Panc1 (cell line): ENCODE measurements around the gene MTHFD1L. TPM values are rescaled to one million over a fixed set of nuclear protein-coding genes. Genes with fewer than 3 reads are reported as not detected.
A peak's percentile ranks its signal among the peaks of the same experiment; 100 is the strongest.

Experiments used
- ATAC-seq: fragments of 200-7000 bp; cut with Tn5 transposase; 2 replicates; pipeline ENCODE4 v1.9.1; 2020; ENCODE audit warnings: mild to moderate bottlenecking, moderate library complexity
- BruUV-seq: library from RNA; stranded (reverse); fragments of 400-500 nt; replicated peaks from 2 replicates; lab custom pipeline; 2021; lab: Mats Ljungman, UMichigan
- CTCF ChIA-PET: fragments of 300-600 bp; sonication (Branson Sonifier 250); formaldehyde crosslinking; loops from one replicate; lab custom pipeline; 2022; ENCODE audit warnings: antibody characterized with exemption; lab: Charles Lee
- POLR2A ChIA-PET: fragments of 300-600 bp; sonication (Branson Sonifier 250); formaldehyde crosslinking; loops from one replicate; lab custom pipeline; 2022; ENCODE audit warnings: antibody characterized with exemption; lab: Charles Lee
- DNase-seq: peaks from one replicate; pipeline ENCODE4 v3.0.0-alpha.2; 2010; ENCODE audit warnings: low read depth, low spot score
- H3K27ac ChIP-seq: 2 replicates; pipeline ENCODE4 v1.5.1; 2011; ENCODE audit warnings: mild to moderate bottlenecking, low read length, inconsistent platforms
- H3K27me3 ChIP-seq: fragments of 200-500 bp; sonication (Bioruptor generic); 2 replicates; pipeline ENCODE4 v1.6.0; 2014; ENCODE audit warnings: low read length, inconsistent platforms; ENCODE audit not compliant: control insufficient read depth, insufficient read depth
- H3K36me3 ChIP-seq: fragments of 200-500 bp; sonication (Bioruptor generic); 2 replicates; pipeline ENCODE4 v1.5.1; 2014; ENCODE audit warnings: inconsistent platforms, mild to moderate bottlenecking, low read length, moderate library complexity; ENCODE audit not compliant: control insufficient read depth, insufficient read depth
- H3K4me1 ChIP-seq: 2 replicates; pipeline ENCODE4 v1.5.1; 2011; ENCODE audit warnings: inconsistent platforms, mild to moderate bottlenecking, low read length, moderate library complexity; ENCODE audit not compliant: control insufficient read depth, insufficient read depth
- H3K4me3 ChIP-seq, 2 experiments: 2 replicates each; pipeline ENCODE4 v1.5.1; 2011 to 2012; ENCODE audit warnings: low read depth in 2 of 2, low read length in 2 of 2, mild to moderate bottlenecking in 2 of 2, inconsistent platforms in 1 of 2, moderate library complexity in 1 of 2
- H3K9me3 ChIP-seq: fragments of 200-500 bp; sonication (Bioruptor generic); 2 replicates; pipeline ENCODE4 v1.5.1; 2014; ENCODE audit warnings: low read depth, mild to moderate bottlenecking, inconsistent platforms, low read length, moderate library complexity; ENCODE audit not compliant: control insufficient read depth, insufficient read depth
- POLR2AphosphoS5 ChIP-seq: IDR thresholded peaks from 2 replicates; pipeline ENCODE4 v1.6.1; 2012; ENCODE audit warnings: mild to moderate bottlenecking, low read depth, low read length, moderate library complexity
- SIN3A ChIP-seq: IDR thresholded peaks from 2 replicates; pipeline ENCODE4 v1.6.1; 2012; ENCODE audit warnings: low read depth, mild to moderate bottlenecking, low read length, moderate library complexity, borderline replicate concordance; ENCODE audit not compliant: insufficient read depth
- TCF7L2 ChIP-seq: IDR thresholded peaks from 2 replicates; pipeline ENCODE4 v1.6.1; 2011; ENCODE audit warnings: mild to moderate bottlenecking, low read depth, low read length, inconsistent platforms
- in situ Hi-C: cut with HindIII; loops from 2 replicates; pipeline ENCODE4 v1.10.0; 2016; ENCODE audit warnings: low sequenced_read_pairs, low pct_unique_long_range_greater_than_20kb
- intact Hi-C: fragments of 100-400 bp; cut with micrococcal nuclease; formaldehyde crosslinking; loops from one replicate; pipeline ENCODE4 v1.10.0; 2022; ENCODE audit not compliant: unreplicated experiment
- total RNA-seq: library from RNA; stranded (reverse); gene quantifications from one replicate; pipeline ENCODE4 v1.2.1, GENCODE V29; 2021; ENCODE audit not compliant: unreplicated experiment
- TF ChIP-seq, protein P1 (sequence below), 2 experiments: IDR thresholded peaks; 2 replicates each; pipeline ENCODE4 v1.6.1; 2011 to 2012; ENCODE audit warnings: low read depth in 2 of 2, control low read depth in 1 of 2, low read length in 1 of 2, mild to moderate bottlenecking in 1 of 2, moderate library complexity in 1 of 2; ENCODE audit not compliant: insufficient read depth in 1 of 2
- TF ChIP-seq, protein P2 (sequence below): fragments of 450-650 bp; IDR thresholded peaks from 2 replicates; pipeline ENCODE4 v1.5.1; 2017; ENCODE audit warnings: mild to moderate bottlenecking

The MTHFD1L gene
- total RNA-seq, 1 experiment from 2014 or later, result 76.2 TPM

DNA sequence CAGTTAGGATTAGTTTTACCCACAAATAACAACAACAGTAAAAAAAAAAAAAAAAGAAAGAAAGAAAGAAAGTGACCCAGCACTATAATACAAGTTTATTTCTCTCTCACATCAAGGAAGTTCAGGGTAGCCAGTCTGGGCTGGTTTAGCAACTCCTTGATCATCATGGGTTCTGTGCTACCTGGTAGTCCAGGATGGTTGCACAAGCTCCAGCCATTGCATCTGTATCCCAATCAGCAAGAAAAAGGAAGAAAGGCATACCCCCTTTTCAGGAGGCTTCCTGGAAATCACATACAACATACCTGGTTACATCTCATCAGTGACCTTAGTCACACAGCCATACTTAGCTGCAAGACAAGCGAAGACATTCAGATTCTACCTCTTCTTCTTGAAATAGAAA lies 128.5 kb downstream of the MTHFD1L start:
- ChIA-PET CTCF (no interaction called here), POLR2A (no interaction called here)
- TF ChIP-seq, protein P1, sequence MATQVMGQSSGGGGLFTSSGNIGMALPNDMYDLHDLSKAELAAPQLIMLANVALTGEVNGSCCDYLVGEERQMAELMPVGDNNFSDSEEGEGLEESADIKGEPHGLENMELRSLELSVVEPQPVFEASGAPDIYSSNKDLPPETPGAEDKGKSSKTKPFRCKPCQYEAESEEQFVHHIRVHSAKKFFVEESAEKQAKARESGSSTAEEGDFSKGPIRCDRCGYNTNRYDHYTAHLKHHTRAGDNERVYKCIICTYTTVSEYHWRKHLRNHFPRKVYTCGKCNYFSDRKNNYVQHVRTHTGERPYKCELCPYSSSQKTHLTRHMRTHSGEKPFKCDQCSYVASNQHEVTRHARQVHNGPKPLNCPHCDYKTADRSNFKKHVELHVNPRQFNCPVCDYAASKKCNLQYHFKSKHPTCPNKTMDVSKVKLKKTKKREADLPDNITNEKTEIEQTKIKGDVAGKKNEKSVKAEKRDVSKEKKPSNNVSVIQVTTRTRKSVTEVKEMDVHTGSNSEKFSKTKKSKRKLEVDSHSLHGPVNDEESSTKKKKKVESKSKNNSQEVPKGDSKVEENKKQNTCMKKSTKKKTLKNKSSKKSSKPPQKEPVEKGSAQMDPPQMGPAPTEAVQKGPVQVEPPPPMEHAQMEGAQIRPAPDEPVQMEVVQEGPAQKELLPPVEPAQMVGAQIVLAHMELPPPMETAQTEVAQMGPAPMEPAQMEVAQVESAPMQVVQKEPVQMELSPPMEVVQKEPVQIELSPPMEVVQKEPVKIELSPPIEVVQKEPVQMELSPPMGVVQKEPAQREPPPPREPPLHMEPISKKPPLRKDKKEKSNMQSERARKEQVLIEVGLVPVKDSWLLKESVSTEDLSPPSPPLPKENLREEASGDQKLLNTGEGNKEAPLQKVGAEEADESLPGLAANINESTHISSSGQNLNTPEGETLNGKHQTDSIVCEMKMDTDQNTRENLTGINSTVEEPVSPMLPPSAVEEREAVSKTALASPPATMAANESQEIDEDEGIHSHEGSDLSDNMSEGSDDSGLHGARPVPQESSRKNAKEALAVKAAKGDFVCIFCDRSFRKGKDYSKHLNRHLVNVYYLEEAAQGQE (IDR thresholded peaks at IDR 0.05; ENCODE audit: insufficient read depth in 1 of 2, low read depth in 2 of 2, low read length in 1 of 2), result no peak
- TF ChIP-seq, protein P2, sequence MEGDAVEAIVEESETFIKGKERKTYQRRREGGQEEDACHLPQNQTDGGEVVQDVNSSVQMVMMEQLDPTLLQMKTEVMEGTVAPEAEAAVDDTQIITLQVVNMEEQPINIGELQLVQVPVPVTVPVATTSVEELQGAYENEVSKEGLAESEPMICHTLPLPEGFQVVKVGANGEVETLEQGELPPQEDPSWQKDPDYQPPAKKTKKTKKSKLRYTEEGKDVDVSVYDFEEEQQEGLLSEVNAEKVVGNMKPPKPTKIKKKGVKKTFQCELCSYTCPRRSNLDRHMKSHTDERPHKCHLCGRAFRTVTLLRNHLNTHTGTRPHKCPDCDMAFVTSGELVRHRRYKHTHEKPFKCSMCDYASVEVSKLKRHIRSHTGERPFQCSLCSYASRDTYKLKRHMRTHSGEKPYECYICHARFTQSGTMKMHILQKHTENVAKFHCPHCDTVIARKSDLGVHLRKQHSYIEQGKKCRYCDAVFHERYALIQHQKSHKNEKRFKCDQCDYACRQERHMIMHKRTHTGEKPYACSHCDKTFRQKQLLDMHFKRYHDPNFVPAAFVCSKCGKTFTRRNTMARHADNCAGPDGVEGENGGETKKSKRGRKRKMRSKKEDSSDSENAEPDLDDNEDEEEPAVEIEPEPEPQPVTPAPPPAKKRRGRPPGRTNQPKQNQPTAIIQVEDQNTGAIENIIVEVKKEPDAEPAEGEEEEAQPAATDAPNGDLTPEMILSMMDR, result no peak
- TF ChIP-seq SIN3A (no peak), TCF7L2 (no peak), POLR2AphosphoS5 (no peak)
- H3K27me3 ChIP-seq, result no peaks in the 10 kb centered on the region
- no TSS peak for BruUV-seq
- in situ Hi-C loops, result no loop called here
- no peak overlapping the region for H3K27ac ChIP-seq
- intact Hi-C loops, result no loop called here
- ATAC-seq (no peak), DNase-seq (no peak)
- H3K4me3 ChIP-seq, result no peak overlapping the region
- H3K9me3 ChIP-seq, result no peaks in the 10 kb centered on the region
- H3K36me3 ChIP-seq, result 0 out of 2 replicates have a peak, but pooled peaks cover 3% of the 10 kb centered on the region
- 0 out of 2 replicates have a peak, but pooled peaks cover 3% of the 10 kb centered on the region for H3K4me1 ChIP-seq

DNA sequence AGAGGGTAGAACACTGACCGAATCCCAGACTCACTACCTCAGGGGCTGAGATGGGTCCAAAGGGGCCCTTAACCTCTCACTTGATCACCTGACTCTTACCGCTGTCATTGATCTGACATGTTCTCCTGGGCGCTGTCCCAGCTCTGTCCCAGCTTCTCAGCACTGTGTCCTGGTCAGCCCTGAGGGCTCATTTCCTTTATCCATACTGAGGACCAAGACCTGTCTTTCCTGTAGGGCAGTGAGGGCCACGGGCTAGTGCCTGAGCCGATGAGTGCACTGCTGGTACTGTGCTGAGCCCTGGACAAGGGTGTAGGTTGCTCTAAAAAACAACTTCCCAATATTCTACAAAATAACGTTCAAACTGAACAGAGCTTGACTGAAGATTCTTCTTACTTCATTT lies 131.5 kb downstream of the MTHFD1L start:
- intact Hi-C loops (no loop called here), in situ Hi-C loops (no loop called here)
- ATAC-seq (peak; percentile 53; the same call in 1 of the 2 replicates), DNase-seq (no peak)
- no TSS peak for BruUV-seq
- Histone ChIP-seq H3K9me3 (no peaks in the 10 kb centered on the region), H3K27me3 (no peaks in the 10 kb centered on the region), H3K4me3 (no peak overlapping the region), H3K36me3 (no peaks in the 10 kb centered on the region), H3K4me1 (0 out of 2 replicates have a peak, but pooled peaks cover 3% of the 10 kb centered on the region), H3K27ac (no peak overlapping the region)
- ChIA-PET CTCF (no interaction called here), POLR2A (interaction anchor here (1.1 kb wide), 1 partner anchor 335 kb away, joined by 4 read pairs; no protein-coding TSS in a partner anchor)
- TF ChIP-seq, protein P1 (IDR thresholded peaks at IDR 0.05; ENCODE audit: insufficient read depth in 1 of 2, low read depth in 2 of 2, low read length in 1 of 2), result no peak
- TF ChIP-seq TCF7L2, result no peak
- TF ChIP-seq SIN3A, result no peak
- TF ChIP-seq, protein P2, result no peak
- TF ChIP-seq POLR2AphosphoS5, result no peak
